ENCODE data around the gene ARHGAP9.
"Not testable (repeated sequence)": the region's sequence is repeated elsewhere in the genome, so short reads cannot be mapped to it uniquely, and the experiment has no call there.

- not testable (repeated sequence) for TF ChIP-seq EP300, CTCF, POLR2A (IDR thresholded peaks at IDR 0.05)
Measured at GRCh38 chr12:57514246-57514645, 34.6 kb upstream of the ARHGAP9 start.

All from tibial nerve (tissue), 4 donors.